GM21447 (cell line): ENCODE measurements around the gene ZNF791.
"Not testable (repeated sequence)": the region's sequence is repeated elsewhere in the genome, so short reads cannot be mapped to it uniquely, and the experiment has no call there.

ENCODE experiments used
- ATAC-seq: cut with Tn5 transposase; IDR thresholded peaks from one replicate; pipeline ENCODE4 v1.9.1; 2021; ENCODE audit not compliant: unreplicated experiment

ZNF791 gene

DNA sequence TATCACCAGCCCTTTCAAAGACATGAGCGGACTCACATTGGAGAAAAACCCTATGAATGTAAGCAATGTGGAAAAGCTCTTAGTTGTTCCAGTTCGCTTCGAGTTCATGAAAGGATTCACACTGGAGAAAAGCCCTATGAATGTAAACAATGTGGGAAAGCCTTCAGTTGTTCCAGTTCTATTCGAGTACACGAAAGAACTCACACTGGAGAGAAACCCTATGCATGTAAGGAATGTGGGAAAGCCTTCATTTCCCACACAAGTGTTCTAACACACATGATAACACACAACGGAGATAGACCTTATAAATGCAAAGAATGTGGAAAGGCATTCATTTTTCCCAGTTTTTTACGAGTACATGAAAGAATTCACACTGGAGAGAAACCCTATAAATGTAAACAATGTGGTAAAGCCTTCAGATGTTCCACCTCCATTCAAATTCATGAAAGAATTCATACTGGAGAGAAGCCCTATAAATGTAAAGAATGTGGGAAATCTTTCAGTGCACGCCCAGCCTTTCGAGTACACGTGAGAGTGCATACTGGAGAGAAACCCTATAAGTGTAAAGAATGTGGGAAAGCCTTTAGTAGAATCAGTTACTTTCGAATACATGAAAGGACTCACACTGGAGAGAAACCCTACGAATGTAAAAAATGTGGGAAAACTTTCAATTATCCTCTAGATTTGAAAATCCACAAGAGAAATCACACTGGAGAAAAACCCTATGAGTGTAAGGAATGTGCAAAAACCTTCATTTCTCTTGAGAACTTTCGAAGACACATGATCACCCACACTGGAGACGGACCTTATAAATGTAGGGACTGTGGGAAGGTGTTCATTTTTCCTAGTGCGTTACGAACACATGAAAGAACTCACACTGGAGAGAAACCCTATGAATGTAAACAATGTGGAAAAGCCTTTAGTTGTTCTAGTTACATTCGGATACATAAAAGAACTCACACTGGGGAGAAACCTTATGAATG is 17.6 kb downstream of the ZNF791 start:
- ATAC-seq: no peak

DNA sequence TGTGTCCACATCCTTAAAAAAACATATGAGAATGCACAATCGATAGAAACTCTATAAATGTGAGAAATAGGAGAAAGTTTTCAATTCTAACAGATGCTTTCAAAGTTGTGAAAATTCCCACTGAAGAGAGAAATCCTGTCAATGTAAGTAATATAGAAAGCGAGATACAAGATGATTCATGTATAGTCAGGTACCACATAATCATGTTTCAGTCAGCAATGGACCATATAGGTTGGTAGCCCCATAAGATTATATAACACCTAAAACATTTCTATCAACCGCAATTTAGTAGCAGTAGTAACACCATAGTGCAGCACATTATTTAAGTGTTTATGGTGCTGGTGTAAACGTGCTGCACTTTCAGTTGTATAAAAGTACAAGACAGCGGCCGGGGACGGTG is 18.5 kb downstream of the ZNF791 start:
- ATAC-seq: no peak

DNA sequence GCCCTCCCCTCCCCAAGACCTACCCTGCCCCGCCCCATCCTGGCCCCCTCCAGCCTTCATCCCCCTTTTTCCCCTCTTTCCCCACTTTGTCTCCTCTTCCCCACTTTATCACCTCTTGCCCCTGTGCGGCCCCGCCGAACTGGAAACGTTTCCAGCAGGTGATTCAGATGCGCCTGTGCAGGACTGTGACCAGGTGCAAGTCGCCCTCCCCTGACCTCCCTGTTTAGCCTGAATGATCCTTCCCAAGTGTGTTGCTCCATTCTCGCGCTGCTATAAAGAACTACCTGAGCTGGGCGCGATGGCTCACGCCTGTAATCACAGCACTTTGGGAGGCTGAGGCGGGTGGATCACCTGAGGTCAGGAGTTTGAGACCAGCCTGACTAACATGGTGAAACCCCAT is 25.9 kb downstream of the ZNF791 start:
- ATAC-seq: no peak

DNA sequence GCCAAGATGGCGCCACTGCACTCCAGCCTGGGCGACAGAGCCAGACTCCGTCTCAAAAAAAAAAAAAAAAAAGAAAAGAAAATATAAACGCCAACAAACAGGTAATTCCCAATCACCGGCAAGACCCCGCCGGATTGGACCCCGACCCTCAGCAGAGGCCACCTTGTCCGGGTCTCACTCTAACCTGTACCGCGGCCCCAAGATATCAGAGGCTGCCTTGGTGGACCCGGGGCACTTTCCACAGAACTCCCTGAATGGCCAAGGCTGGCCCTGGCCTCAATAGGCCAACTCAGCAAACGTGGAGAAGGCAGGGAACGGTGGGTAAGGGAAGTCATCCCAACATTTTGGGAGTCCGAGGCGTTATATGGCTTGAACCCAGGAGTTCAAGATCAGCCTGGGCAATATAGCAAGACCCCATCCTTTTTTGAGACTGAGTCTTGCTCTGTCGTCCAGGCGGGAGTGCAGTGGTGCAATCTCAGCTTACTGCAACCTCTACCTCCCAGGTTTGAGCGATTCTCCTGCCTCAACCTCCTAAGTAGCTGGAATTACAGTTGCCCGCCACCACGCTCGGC is 28.0 kb downstream of the ZNF791 start:
- no peak for ATAC-seq

DNA sequence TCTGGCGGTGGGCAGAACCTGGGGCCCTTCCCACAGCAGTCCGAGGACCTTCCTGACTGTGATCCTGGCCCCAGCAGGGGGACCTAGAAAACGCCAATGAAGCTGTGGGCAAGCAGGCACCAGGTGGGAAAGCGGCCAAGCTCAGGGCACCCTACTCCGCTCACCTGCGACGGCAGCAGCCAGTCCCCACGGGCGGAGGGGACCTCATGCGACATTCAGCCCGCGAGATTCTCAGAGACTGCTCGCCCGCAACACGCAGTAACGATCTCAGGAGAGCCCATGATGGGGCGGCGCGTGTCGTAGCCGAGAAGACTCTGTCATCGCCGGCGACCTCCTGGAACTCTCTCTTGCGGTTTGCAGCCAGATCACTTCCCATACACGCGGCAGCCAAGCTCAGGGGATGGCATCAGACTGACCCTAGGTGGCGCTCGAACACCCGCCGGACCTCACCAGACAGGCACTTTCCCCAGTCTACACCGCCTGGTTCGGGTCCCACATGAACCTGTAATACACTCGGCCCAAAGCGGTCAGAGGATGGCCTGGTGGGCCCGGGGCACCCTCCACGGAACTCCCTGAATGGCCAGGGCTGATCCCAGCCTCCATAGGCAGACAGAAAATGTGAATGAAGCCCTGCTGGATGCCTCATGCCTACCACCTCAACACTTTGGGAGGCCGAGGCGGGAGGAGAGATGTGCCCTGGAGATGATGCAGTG is 29.3 kb downstream of the ZNF791 start:
- peak; percentile 48 for ATAC-seq

DNA sequence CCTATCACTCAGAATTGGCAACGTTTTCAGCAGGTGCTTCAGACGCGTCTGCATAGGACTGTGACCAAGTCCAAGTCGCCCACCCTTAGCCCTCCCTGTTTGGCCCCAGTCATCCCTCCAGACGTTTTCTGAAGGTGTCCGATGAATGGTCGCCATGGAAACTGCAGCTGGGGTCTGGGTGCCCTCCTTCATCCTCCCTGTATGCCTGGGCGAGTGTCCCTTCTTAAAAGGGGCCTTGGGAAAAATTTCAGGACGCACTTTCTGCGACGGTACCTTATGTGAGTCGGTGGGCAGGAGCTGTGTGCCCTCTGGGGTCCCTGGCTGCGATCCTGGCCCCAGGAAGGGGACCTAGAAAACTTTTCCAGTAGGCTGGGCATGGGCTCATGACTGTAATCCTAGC is 30.7 kb downstream of the ZNF791 start:
- ATAC-seq: no peak

DNA sequence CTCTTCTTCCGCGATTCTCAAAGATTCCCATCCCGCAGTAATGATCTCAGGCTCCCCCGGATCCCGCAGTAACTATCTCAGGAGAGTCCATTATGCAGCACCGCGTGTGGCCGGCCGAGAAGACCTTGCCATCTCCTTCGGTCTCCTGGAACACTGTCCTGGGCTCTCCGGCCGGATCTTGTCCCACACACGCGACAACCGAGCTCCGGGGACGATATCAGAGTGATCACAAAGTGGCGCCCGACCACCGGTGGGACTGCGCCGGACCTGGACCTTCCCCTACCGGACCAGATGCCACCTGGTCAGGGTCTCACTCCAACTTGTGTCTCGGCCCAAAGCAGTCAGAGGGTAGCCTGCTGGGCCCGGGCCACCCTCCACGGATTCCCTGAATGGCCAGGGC is 31.8 kb downstream of the ZNF791 start:
- ATAC-seq: no peak

DNA sequence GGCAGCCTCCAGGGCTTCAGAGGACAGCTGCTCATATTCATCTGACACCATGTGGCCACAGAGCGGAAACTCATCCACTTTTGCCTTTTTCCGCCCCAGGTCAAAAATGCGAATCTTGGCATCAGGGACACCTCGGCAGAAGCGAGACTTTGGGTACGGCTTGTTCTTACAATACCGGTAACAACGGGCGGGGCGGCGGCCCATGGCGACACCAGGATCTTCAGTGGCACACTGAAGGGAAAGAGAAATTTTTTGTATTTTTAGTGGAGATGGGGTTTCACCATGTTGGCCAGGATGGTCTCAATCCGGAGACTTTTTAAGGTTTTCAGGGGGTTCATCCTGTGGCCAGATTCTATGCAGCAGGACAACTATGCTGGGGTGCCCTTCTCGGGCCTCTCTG is 33.0 kb downstream of the ZNF791 start:
- not testable (repeated sequence) for ATAC-seq

DNA sequence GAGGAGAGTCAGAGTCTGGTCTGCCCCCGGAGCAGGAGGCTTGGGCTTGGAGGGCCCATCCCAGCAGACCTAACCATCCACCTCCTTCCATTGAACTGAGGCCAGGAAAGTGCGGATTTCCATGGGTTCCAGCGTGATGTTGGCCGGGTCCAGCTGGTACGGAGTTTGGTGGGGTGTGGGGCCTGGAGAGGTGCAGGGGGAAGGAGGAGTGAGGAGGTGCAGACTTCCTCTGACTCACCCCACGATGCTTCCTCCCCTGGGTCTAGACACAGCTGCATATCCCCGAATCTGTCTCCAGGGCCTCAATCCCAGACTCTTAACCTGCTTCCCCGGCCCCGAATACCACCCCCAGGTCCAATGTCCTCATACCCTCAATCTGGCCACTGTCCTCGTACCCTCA is 35.8 kb downstream of the ZNF791 start:
- no peak for ATAC-seq

DNA sequence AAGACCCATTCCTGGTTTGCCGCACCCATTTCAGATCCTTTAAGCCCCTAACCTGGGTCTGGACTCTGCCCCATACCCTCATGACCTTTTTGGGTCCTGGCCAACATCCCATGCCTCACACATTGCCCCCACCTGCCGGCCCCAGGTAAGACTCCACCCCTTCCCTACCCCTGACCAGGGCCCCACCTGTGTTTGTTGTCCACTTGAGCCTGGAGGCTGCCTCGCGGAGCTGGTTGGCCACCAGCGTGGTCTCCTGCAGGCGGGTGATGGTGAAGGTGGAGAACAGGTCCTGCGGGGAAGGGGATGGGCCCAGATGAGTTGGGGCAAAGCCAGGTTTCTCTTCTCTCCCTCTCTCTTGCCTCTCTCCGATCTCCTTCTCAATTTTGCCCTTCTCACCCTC is 36.3 kb downstream of the ZNF791 start:
- ATAC-seq: no peak

DNA sequence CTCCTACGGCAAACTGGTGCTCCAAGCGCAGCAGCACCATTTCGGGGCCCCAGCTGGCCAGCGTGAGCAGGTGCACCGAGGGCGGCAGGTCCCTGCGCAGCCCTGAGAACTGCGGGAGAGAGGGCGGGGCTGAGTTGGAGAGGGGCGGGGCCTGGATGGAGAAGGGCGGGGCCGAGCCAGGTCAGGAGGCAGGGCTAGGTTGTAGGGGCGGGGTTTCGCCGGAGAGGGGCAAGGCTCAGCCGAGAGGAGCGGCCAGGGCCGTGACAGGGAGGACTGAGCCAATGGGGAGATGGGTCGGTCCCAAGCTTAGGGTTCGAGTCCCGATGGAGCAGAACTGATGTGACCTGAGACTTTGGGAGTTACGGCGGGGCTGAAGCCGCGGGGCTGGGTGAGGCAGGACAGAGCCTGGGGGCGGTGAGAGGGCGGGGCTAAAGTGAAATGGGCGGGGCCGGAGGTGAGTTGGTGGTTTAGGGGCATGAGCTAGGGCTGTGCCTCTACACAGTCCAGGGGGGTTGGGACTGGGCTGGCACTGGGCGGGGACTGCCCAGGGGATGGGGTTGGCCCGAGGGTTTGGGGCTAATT is 36.9 kb downstream of the ZNF791 start:
- no peak for ATAC-seq

DNA sequence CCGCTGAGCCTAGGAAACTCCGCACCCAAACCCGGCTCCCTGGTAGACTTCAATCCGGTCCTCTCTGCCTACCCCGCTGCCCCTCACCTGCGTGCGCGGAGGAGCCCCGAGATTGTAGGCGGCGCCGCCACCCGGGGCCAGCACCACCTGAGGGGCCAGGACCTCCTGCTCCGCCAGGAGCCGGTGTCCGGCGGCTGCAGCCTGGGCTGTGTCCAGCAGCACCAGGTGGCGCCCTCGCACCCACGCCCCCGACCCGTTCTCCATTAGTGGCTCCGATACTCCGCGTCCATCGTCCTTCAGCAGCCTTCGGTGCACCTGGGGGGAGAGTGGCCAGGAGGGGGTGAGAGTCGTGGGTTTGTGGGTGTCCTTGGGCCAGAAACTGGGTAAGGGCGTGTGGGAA is 37.4 kb downstream of the ZNF791 start:
- no peak for ATAC-seq

DNA sequence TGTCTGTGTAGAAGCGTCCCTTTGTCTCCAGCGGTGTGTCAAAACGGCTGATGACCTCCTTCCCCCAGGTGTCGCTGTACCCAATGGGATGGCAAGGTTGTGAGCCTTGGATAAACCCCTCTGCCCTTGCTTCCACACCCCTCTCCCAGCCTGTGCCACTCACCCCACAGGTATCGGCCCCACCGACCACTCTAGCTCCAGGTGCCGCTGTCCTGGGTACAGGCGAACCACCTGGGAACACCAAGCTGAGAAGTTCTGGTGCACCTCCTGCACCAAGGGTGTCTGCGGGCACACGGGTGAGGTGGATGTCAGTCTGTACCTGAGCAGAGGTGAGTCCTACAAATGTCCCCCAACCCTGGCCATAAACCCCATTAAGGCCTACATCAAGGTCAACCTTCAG is 39.2 kb downstream of the ZNF791 start:
- ATAC-seq: no peak

DNA sequence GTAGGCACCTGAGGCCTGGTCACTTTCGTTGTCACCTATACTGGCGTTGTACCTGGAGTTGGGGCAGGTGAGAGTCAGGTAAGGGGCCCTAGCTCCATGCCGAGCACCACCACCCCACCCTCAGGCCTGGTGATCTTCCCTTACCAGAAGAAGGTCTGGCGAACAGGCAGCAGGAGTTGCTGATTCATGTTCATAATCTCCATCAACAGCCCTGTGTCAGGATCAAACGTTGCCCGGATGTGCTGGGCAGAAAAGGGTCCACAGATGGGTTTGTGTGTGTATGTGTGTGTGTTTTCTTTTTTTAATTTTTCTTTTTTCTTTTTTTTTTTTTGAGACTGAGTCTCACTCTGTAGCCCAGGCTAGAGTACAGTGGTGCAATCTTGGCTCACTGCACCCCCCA is 41.5 kb downstream of the ZNF791 start:
- no peak for ATAC-seq

DNA sequence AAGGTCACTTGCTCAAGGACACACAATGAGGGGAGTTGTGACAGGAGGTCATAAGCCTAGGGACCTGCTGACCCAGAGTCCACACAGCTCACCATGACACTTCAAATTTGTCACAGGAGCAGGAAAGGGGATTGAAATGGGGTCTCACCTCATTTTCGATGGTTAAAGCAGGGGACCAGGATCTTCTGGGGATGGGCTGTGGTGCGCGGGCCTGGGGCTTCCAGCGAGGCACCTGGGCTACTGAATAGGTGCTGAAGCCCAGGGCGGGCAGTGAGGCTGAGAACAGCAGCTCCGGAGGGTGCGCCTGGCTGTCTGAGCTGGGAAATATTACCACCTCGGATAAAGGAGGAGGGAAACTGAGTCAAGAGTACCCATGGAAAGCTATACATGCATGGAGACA is 44.8 kb downstream of the ZNF791 start:
- ATAC-seq: no peak

DNA sequence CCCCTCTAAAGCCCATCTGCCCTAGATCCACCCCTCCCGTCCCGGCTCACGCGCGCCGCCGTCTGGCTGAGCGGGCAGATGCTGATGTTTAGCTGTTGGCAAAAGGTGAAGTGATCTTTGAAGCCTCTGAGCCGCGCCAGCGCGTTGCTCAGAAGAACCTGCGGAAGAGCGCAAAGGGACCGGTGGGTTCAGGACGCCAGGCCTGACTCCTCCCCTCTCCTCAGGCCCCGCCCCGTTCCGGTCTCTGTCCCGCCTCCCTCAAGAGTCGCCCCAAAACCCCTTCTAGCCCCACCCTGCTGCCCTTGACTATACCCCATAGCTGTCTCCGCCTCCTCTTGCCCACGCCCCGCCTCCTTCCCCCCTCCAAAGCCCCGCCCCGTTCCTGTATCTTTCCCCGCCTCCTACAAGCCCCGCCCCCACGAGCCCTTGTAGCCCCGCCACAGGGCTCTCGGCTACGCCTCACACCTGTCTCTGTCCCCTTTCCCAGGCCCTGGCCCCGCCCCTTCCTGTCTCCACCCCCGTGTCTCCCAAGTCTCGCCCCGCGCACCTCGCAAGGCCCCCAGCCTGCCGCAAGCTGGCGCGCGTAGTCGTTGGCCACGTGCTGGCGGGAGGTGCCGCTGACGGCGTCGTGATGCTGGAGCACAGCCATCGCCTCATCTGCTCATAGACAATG is 46.3 kb downstream of the ZNF791 start:
- no peak for ATAC-seq

DNA sequence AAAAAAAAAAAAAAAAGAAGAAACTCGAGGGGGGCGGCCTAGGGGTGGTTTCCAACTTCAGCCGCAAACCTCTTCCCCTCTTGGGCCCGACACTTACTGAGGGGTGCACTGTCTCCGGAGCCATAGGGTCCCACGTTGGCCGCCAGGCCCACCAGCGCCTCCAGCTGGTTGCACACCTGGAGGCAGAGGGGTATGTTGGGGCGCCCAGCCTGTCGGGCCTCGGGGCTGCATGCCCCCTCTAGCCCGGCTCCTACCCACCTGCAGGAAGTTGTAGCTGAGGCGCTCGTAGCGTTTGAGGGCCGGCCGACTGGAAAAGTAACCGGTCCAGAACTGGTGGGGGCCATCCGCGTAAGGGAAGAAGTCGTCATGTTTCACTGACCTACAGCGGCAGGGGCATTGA is 47.2 kb downstream of the ZNF791 start:
- ATAC-seq: no peak

DNA sequence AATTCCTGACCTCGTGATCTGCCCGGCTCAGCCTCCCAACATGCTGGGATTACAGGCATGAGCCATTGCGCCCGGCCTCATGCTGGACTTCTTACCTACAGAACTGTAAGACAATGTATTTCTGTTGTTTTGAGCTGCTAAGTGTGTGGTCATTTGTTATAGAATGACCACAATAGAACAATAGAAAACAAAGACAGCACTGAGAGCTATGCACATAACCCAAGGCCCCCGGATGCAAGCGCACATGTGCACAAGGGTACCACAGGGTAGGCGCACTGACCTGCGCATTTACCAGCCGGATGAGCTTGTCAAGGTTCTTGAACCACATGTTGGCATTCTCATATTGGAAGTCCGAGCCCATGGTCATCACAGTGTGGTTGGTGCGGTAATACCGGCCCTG is 50.3 kb downstream of the ZNF791 start:
- ATAC-seq: no peak

DNA sequence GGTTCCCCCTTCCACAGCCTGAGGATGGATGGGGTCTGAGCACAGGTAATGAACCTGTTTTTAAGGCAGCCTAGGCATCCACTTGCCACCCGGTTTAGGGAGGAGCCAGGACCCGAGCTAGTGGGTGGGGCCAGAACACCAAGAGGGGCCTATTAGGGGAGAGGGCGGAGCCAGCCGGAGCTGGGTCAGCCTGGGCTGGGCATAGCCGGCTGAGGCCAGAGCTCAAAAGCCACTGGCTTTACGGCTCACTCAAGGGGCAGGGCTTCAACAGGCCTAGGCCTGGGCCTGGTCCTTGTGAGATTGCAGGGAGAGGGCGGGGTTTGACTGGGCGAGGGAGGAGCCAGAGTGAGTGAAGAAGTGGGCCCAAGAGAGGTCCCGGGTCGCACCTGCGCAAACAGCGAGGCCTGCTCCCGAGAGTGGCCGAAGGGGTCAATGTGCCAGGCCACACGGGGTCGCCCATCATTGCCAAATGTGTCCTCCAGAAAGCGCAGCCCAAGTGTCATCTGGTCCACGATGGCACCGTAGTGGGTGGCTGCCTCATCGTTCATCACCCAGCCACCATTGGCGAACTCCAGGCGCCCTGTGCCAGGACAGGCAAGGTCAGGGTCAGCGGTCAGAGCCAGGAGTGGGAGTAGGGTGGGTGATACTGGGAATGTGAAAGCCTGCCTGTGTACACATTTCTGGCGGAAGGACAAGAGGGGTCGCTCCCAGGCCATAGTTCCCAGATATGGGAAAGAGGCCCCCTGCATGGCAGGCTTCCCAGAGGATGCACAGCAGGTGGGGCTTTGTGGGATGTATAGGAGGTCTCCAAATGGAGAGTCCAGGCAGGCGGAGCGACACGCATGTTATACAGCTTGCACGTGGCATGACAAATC is 53.9 kb downstream of the ZNF791 start:
- ATAC-seq: no peak

DNA sequence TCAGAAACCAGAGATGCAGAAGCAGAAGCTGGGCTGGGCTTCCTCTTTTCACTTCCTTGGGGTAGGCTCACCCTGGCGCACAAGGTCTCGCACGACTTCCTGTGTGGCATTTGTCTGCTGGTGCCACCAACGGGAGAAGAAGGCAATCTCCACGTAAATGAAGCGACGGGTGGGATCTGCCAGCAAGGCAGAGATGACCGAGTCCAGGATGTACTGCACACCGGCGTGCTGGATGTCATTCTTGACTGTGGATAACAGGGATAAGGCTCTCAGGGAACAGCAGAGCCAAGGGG is 54.5 kb downstream of the ZNF791 start:
- ATAC-seq: no peak
